Fibroblast of pulmonary artery (primary cell): Measurements from ENCODE around the gene DGLUCY.

Experiments used
- DNase-seq: peaks from one replicate; pipeline ENCODE4 v3.0.0-alpha.2; 2010; ENCODE audit warnings: low read depth
- H3K4me3 ChIP-seq: replicated peaks from 2 replicates; pipeline ENCODE4 v1.5.1; 2011; ENCODE audit warnings: low read depth, mild to moderate bottlenecking, control low read depth, low read length, moderate library complexity
- CTCF ChIP-seq: IDR thresholded peaks from 2 replicates; pipeline ENCODE4 v1.5.1; 2011; ENCODE audit warnings: mild to moderate bottlenecking, control low read depth, low read length, inconsistent platforms; ENCODE audit errors: missing control alignments

DGLUCY gene, protein sequence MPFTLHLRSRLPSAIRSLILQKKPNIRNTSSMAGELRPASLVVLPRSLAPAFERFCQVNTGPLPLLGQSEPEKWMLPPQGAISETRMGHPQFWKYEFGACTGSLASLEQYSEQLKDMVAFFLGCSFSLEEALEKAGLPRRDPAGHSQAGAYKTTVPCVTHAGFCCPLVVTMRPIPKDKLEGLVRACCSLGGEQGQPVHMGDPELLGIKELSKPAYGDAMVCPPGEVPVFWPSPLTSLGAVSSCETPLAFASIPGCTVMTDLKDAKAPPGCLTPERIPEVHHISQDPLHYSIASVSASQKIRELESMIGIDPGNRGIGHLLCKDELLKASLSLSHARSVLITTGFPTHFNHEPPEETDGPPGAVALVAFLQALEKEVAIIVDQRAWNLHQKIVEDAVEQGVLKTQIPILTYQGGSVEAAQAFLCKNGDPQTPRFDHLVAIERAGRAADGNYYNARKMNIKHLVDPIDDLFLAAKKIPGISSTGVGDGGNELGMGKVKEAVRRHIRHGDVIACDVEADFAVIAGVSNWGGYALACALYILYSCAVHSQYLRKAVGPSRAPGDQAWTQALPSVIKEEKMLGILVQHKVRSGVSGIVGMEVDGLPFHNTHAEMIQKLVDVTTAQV

GRCh38 chr14:91113829-91114078 lies at the start of gene DGLUCY:
DGLUCY (plus strand) TSS chr14:91114073; CDS start chr14:91160295, 46,222 bp downstream.
- TF ChIP-seq CTCF: no peak
- H3K4me3 ChIP-seq: peak within 1 kb of the TSS; percentile 80
- DNase-seq: peak; percentile 80

DNA sequence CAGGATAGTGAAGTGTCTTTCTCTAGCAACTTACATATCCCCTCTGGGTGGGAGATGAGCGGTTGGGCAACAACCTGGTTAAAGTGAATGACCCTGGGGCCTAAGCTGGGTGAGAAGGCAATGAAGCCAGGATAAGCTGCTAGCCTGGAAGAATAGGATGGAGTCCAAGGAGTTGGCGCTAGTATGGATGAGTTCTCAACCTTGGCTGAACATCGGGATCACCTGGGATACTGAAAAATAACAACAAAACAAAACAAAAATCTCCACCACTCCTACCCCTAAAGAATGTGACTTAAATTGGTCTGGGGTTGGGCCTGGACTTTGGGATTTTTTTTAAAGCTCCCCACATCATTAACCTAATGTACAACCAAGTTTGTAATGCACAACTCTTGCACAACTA lies 48.6 kb upstream of the DGLUCY start:
- DNase-seq: no peak
- no peak overlapping the region for H3K4me3 ChIP-seq
- TF ChIP-seq CTCF: no peak

- no peak for DNase-seq
- H3K4me3 ChIP-seq: no peak overlapping the region
- no peak for TF ChIP-seq CTCF
Measured at GRCh38 chr14:91067186-91067585, 46.7 kb upstream of the DGLUCY start.

DNA sequence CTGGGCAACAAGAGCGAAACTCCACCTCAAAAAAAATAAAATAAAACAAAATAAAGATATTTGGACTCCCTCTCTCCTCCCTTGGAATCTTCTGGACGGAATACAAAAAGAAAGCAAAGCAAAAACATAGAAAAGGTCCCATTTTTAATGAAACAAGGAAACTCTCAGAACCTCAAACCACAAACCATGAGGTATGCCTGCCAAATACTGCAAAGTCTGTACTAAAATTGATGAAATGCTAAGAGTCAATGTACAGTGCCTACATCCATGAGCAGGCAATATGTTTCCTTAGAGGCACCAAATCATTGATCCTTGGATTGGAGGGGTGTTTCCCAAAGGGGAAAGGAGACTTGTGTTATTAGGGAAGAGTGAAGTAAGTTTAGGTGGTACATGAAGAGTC lies 45.2 kb upstream of the DGLUCY start:
- TF ChIP-seq CTCF: no peak
- no peak overlapping the region for H3K4me3 ChIP-seq
- DNase-seq: no peak

DNA sequence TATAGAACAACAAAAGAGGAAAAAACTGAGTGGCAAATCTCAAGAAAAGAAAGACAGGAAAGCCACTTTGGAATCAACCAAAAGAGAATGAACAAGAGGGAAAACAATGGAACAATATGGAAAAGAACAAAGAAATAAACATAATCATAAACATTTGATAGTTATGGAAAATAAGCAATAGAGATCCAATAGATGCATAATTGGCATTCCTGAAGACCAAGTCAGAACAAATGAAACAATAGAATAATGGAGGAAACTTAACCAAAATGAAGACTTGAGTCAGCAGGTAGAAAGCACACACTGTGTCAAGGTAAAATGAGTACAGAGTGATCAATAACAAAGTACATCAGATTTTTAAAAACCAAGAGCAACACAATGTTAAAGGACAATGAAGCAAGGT lies 43.3 kb upstream of the DGLUCY start:
- no peak for TF ChIP-seq CTCF
- no peak for DNase-seq
- no peak overlapping the region for H3K4me3 ChIP-seq

DNA sequence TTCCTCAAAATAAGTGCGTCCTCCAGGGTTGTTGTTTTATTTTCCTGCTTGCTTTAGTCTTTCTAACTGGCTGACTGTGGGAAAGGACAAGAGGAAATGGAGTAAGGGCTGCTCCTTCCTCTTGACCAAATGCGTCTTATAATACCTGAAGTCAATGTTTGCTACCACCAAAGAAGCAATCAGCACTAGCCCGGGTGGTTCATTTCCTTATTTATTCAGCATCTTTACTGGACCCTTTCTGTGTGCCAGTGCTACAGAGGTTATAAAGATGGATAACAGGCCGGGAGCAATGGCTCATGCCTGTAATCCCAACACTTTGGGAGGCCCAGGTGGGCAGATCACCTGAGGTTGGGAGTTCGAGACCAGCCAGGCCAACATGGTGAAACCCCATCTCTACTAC lies 38.3 kb upstream of the DGLUCY start:
- no peak overlapping the region for H3K4me3 ChIP-seq
- no peak for TF ChIP-seq CTCF
- DNase-seq: no peak
